ENCODE results near the gene DOCK6.

DOCK6 gene

GRCh38 chr19:11286312-11286974, 24.1 kb upstream of the DOCK6 start:
- no peak overlapping the region for H3K4me3 ChIP-seq (ENCODE audit: low read depth, low read length)
- 0 out of 2 replicates have a peak, but pooled peaks have one; percentile 29 for TF ChIP-seq CTCF (IDR thresholded peaks at IDR 0.05; ENCODE audit: low read depth, low read length)

GRCh38 chr19:11284515-11284914, 22.2 kb upstream of the DOCK6 start:
- no peak for TF ChIP-seq CTCF (IDR thresholded peaks at IDR 0.05; ENCODE audit: low read depth, low read length)
- no peak overlapping the region for H3K4me3 ChIP-seq (ENCODE audit: low read depth, low read length)

- TF ChIP-seq CTCF (IDR thresholded peaks at IDR 0.05; ENCODE audit: low read depth, low read length) = no peak
- no peak overlapping the region for H3K4me3 ChIP-seq (ENCODE audit: low read depth, low read length)
Measured at GRCh38 chr19:11281356-11282049, 19.2 kb upstream of the DOCK6 start.

GRCh38 chr19:11279505-11280236, 17.3 kb upstream of the DOCK6 start:
- H3K4me3 ChIP-seq (ENCODE audit: low read depth, low read length) = no peak overlapping the region
- TF ChIP-seq CTCF (IDR thresholded peaks at IDR 0.05; ENCODE audit: low read depth, low read length) = no peak

GRCh38 chr19:11278670-11279069, 16.3 kb upstream of the DOCK6 start:
- TF ChIP-seq CTCF (IDR thresholded peaks at IDR 0.05; ENCODE audit: low read depth, low read length) = no peak

GRCh38 chr19:11274533-11275086, 12.3 kb upstream of the DOCK6 start:
- TF ChIP-seq CTCF (IDR thresholded peaks at IDR 0.05; ENCODE audit: low read depth, low read length) = no peak

More at GRCh38 chr19:11278670-11279069, 16.3 kb upstream of the DOCK6 start:
- H3K4me3 ChIP-seq (ENCODE audit: low read depth, low read length) = no peak overlapping the region

More at GRCh38 chr19:11274533-11275086, 12.3 kb upstream of the DOCK6 start:
- H3K4me3 ChIP-seq (ENCODE audit: low read depth, low read length) = no peak overlapping the region
